Tibial nerve (tissue), 3 donors: ENCODE data around the gene RPS24.

Experiments
- POLR2A ChIP-seq, 2 donors: fragments of 450-650 bp; IDR thresholded peaks; one replicate each; pipeline ENCODE4 v1.6.1; 2017; ENCODE audit warnings: antibody characterized with exemption in 2 of 2, mild to moderate bottlenecking in 2 of 2, moderate library complexity in 2 of 2
- TF ChIP-seq, protein P1 (sequence below), 5 experiments: fragments of 200-600 bp in 3 of 5; fragments of 450-650 bp in 2 of 5; sonication (generic) in 3 of 5; IDR thresholded peaks; one replicate each; pipeline ENCODE4 v1.5.1; 2016 to 2019; ENCODE audit warnings: antibody characterized with exemption in 5 of 5, mild to moderate bottlenecking in 3 of 5, moderate library complexity in 2 of 5

GRCh38 chr10:78078539-78079330 lies 45.1 kb downstream of the RPS24 start:
- TF ChIP-seq, protein P1, sequence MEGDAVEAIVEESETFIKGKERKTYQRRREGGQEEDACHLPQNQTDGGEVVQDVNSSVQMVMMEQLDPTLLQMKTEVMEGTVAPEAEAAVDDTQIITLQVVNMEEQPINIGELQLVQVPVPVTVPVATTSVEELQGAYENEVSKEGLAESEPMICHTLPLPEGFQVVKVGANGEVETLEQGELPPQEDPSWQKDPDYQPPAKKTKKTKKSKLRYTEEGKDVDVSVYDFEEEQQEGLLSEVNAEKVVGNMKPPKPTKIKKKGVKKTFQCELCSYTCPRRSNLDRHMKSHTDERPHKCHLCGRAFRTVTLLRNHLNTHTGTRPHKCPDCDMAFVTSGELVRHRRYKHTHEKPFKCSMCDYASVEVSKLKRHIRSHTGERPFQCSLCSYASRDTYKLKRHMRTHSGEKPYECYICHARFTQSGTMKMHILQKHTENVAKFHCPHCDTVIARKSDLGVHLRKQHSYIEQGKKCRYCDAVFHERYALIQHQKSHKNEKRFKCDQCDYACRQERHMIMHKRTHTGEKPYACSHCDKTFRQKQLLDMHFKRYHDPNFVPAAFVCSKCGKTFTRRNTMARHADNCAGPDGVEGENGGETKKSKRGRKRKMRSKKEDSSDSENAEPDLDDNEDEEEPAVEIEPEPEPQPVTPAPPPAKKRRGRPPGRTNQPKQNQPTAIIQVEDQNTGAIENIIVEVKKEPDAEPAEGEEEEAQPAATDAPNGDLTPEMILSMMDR (IDR thresholded peaks at IDR 0.05) = no peak
- TF ChIP-seq POLR2A (IDR thresholded peaks at IDR 0.05) = no peak
